Measurements from ENCODE around the gene FBP2.

GRCh38 chr9:94639061-94639998, 45.7 kb upstream of the FBP2 start, which contains the start of gene FBP1:
- no peak for TF ChIP-seq POLR2A (IDR thresholded peaks at IDR 0.05; ENCODE audit: low read length)
- TF ChIP-seq GATA1 (IDR thresholded peaks at IDR 0.05; ENCODE audit: low read depth, low read length): no peak
